ENCODE data around the gene USP46.

Gene USP46

GRCh38 chr4:52660643-52661042 lies 1.5 kb upstream of the USP46 start:
- no peak for DNase-seq
- H3K27ac ChIP-seq, result no peak overlapping the region
- H3K36me3 ChIP-seq (replicated peaks), result no peaks in the 10 kb centered on the region
- in situ Hi-C loops (cut with HindIII; ENCODE audit: low pct_ligation_motif_present, low sequenced_read_pairs), result no loop called here
- H3K27me3 ChIP-seq (replicated peaks), result no peaks in the 10 kb centered on the region
- no peak overlapping the region for H3K4me3 ChIP-seq (ENCODE audit: low read depth, low read length)
- no peak for TF ChIP-seq CTCF (IDR thresholded peaks at IDR 0.05; ENCODE audit: low read depth, low read length, missing control alignments)

- Histone ChIP-seq H3K36me3 (replicated peaks) (no peaks in the 10 kb centered on the region), H3K27me3 (replicated peaks) (no peaks in the 10 kb centered on the region), H3K4me3 (ENCODE audit: low read depth, low read length) (peak overlapping the region; percentile 71), H3K27ac (peak overlapping the region; percentile 80)
- TF ChIP-seq CTCF (IDR thresholded peaks at IDR 0.05; ENCODE audit: low read depth, low read length, missing control alignments), result no peak
- peak; percentile 13 for DNase-seq
- in situ Hi-C loops (cut with HindIII; ENCODE audit: low pct_ligation_motif_present, low sequenced_read_pairs), result no loop called here
These were observed 691 bp upstream of the USP46 start for GRCh38 chr4:52659722-52660261.

- no peak for DNase-seq
- in situ Hi-C loops (cut with HindIII; ENCODE audit: low pct_ligation_motif_present, low sequenced_read_pairs), result no loop called here
- peak overlapping the region; percentile 71 for H3K4me3 ChIP-seq (ENCODE audit: low read depth, low read length)
- H3K27me3 ChIP-seq (replicated peaks), result no peaks in the 10 kb centered on the region
- TF ChIP-seq CTCF (IDR thresholded peaks at IDR 0.05; ENCODE audit: low read depth, low read length, missing control alignments), result no peak
- no peaks in the 10 kb centered on the region for H3K36me3 ChIP-seq (replicated peaks)
- H3K27ac ChIP-seq, result peak overlapping the region; percentile 50
These were observed 480 bp downstream of the USP46 start for GRCh38 chr4:52658641-52659000.

GRCh38 chr4:52657618-52658501 lies 1.2 kb downstream of the USP46 start:
- Histone ChIP-seq H3K27me3 (replicated peaks) (no peaks in the 10 kb centered on the region), H3K4me3 (ENCODE audit: low read depth, low read length) (peak overlapping the region; percentile 71), H3K36me3 (replicated peaks) (no peaks in the 10 kb centered on the region), H3K27ac (no peak overlapping the region)
- in situ Hi-C loops (cut with HindIII; ENCODE audit: low pct_ligation_motif_present, low sequenced_read_pairs), result no loop called here
- TF ChIP-seq CTCF (IDR thresholded peaks at IDR 0.05; ENCODE audit: low read depth, low read length, missing control alignments), result peak; percentile 6
- DNase-seq, result no peak

GRCh38 chr4:52657292-52657617 lies 1.8 kb downstream of the USP46 start:
- Histone ChIP-seq H3K4me3 (ENCODE audit: low read depth, low read length) (no peak overlapping the region), H3K27ac (no peak overlapping the region), H3K27me3 (replicated peaks) (no peaks in the 10 kb centered on the region), H3K36me3 (replicated peaks) (no peaks in the 10 kb centered on the region)
- no peak for DNase-seq
- TF ChIP-seq CTCF (IDR thresholded peaks at IDR 0.05; ENCODE audit: low read depth, low read length, missing control alignments), result no peak
- in situ Hi-C loops (cut with HindIII; ENCODE audit: low pct_ligation_motif_present, low sequenced_read_pairs), result no loop called here

All from brain microvascular endothelial cell (primary cell).